ENCODE measurements around the gene ZFAND3.

The ZFAND3 gene

GRCh38 chr6:37798436-37799262 lies 20.9 kb upstream of the ZFAND3 start:
- no peak for DNase-seq

GRCh38 chr6:37799263-37799644 lies 20.3 kb upstream of the ZFAND3 start:
- DNase-seq = no peak

- no peak for DNase-seq
Observed at GRCh38 chr6:37800703-37801604, 18.6 kb upstream of the ZFAND3 start.

GRCh38 chr6:37801605-37801940 lies 18.0 kb upstream of the ZFAND3 start:
- no peak for DNase-seq

- DNase-seq = no peak
Observed at GRCh38 chr6:37802810-37803209, 16.7 kb upstream of the ZFAND3 start.

- DNase-seq = no peak
Observed at GRCh38 chr6:37804586-37804985, 14.9 kb upstream of the ZFAND3 start.

GRCh38 chr6:37806213-37806612 lies 13.3 kb upstream of the ZFAND3 start:
- DNase-seq = no peak

GRCh38 chr6:37807656-37808055 lies 11.9 kb upstream of the ZFAND3 start:
- DNase-seq = no peak

- DNase-seq = no peak
Observed at GRCh38 chr6:37809197-37809543, 10.4 kb upstream of the ZFAND3 start.

- DNase-seq = no peak
Observed at GRCh38 chr6:37812841-37813240, 6.7 kb upstream of the ZFAND3 start.

- no peak for DNase-seq
Observed at GRCh38 chr6:37814374-37814773, 5.2 kb upstream of the ZFAND3 start.

GRCh38 chr6:37816599-37817375 lies 2.7 kb upstream of the ZFAND3 start:
- DNase-seq = no peak

- DNase-seq = no peak
Observed at GRCh38 chr6:37818536-37819176, 871 bp upstream of the ZFAND3 start.

GRCh38 chr6:37819802-37820717 lies 533 bp downstream of the ZFAND3 start:
- DNase-seq = no peak

- DNase-seq = no peak
Observed at GRCh38 chr6:37820718-37821079, 1.2 kb downstream of the ZFAND3 start.

GRCh38 chr6:37821446-37821845 lies 1.9 kb downstream of the ZFAND3 start:
- no peak for DNase-seq

- no peak for DNase-seq
Observed at GRCh38 chr6:37822851-37823682, 3.5 kb downstream of the ZFAND3 start.

GRCh38 chr6:37824170-37824569 lies 4.6 kb downstream of the ZFAND3 start:
- DNase-seq = no peak

- no peak for DNase-seq
Observed at GRCh38 chr6:37826188-37826587, 6.7 kb downstream of the ZFAND3 start.

GRCh38 chr6:37826993-37827392 lies 7.5 kb downstream of the ZFAND3 start:
- no peak for DNase-seq

All from cortex of kidney (tissue), 1 donor.